Right lobe of liver (tissue), 6 donors: ENCODE data around the gene SLC9A5. TPM values are rescaled to one million over a fixed set of nuclear protein-coding genes. Genes with fewer than 3 reads are reported as not detected.
A peak's percentile ranks its signal among the peaks of the same experiment; 100 is the strongest.

ENCODE experiments used
- ATAC-seq, 4 donors: fragments of 200-7000 bp; cut with Tn5 transposase; one replicate each; pipeline ENCODE4 v1.9.1; 2020; ENCODE audit warnings: mild to moderate bottlenecking in 4 of 4, moderate library complexity in 4 of 4
- DNase-seq, 3 donors: peaks; one replicate each; pipeline ENCODE4 v3.0.0-alpha.2; 2020
- H3K27ac ChIP-seq, 3 donors: fragments of 200-600 bp; one replicate each; pipeline ENCODE4 v1.8.0; 2022
- H3K27me3 ChIP-seq, 2 donors: fragments of 200-600 bp; one replicate each; pipeline ENCODE4 v1.8.0; 2022
- H3K36me3 ChIP-seq, 4 donors: fragments of 200-600 bp; sonication (generic) in 1 of 4; one replicate each; pipeline versions ENCODE4 v1.5.1 to v1.8.0; 2017 to 2022; ENCODE audit warnings: control low read depth in 1 of 4
- H3K4me1 ChIP-seq, 4 donors: fragments of 200-600 bp; sonication (generic) in 1 of 4; one replicate each; pipeline versions ENCODE4 v1.5.1 to v1.8.0; 2017 to 2022; ENCODE audit warnings: control low read depth in 1 of 4
- H3K4me3 ChIP-seq, 3 donors: fragments of 200-600 bp; one replicate each; pipeline ENCODE4 v1.8.0; 2022
- H3K9me3 ChIP-seq, 4 donors: fragments of 200-600 bp; sonication (generic) in 1 of 4; one replicate each; pipeline versions ENCODE4 v1.5.1 to v1.8.0; 2017 to 2022; ENCODE audit warnings: control low read depth in 1 of 4
- POLR2A ChIP-seq: fragments of 450-650 bp; IDR thresholded peaks from one replicate; pipeline ENCODE4 v1.6.1; 2017; ENCODE audit warnings: antibody characterized with exemption, mild to moderate bottlenecking
- WGBS: methylation state at CpG from one replicate; pipeline ENCODE4 v1.1.6; 2018; ENCODE audit warnings: low coverage, low lambda C conversion rate; ENCODE audit not compliant: insufficient coverage; ENCODE audit errors: missing lambda C conversion rate; 5-methylcytosine and 5-hydroxymethylcytosine counted together
- intact Hi-C, 2 donors: fragments of 100-400 bp; cut with DNase I; formaldehyde crosslinking; loops; one replicate each; pipeline versions ENCODE4 v1.11.2 to v1.14.1; 2022
- total RNA-seq, 6 experiments: library from RNA; depleted of rRNA in 2 of 6; stranded (reverse); fragments of >200 nt in 2 of 6; fragmentation: NEBNext Ultra II Directional in 3 of 6; extraction: Animal tissue kit (Norgen Biotek cat#: 25700) in 3 of 6; gene quantifications; one replicate each; pipeline versions ENCODE4 v1.1.0 to v1.2.4, GENCODE V29; 2016 to 2023
- TF ChIP-seq, protein P1 (sequence below), 4 donors: fragments of 200-600 bp in 3 of 4; fragments of 450-650 bp in 1 of 4; IDR thresholded peaks; one replicate each; pipeline versions ENCODE4 v1.5.1 to v1.8.0; 2016 to 2022; ENCODE audit warnings: antibody characterized with exemption in 4 of 4, mild to moderate bottlenecking in 2 of 4
- donor health status: DM: no; HTN: yes; CAD: no.
- donor health status: DM: no; HTN: no; CAD: no.
- donor health status: DM: no; HTN: no; CAD: no.
- donor health status: DM: no; HTN: yes; CAD: no.
- donor health status: DM: no; HTN: yes; CAD: no.

Gene SLC9A5
- total RNA-seq, 6 experiments from 2014 or later, result 0.06 to 0.53 (median 0.15) TPM

GRCh38 chr16:67305216-67306071 lies 56.7 kb downstream of the SLC9A5 start:
- ATAC-seq, result no peak
- Histone ChIP-seq H3K4me1 (no peaks in the 10 kb centered on the region), H3K4me3 (no peak overlapping the region), H3K9me3 (no peaks in the 10 kb centered on the region), H3K27ac (no peak overlapping the region), H3K27me3 (no peaks in the 10 kb centered on the region), H3K36me3 (no peaks in the 10 kb centered on the region)
- TF ChIP-seq, protein P1, sequence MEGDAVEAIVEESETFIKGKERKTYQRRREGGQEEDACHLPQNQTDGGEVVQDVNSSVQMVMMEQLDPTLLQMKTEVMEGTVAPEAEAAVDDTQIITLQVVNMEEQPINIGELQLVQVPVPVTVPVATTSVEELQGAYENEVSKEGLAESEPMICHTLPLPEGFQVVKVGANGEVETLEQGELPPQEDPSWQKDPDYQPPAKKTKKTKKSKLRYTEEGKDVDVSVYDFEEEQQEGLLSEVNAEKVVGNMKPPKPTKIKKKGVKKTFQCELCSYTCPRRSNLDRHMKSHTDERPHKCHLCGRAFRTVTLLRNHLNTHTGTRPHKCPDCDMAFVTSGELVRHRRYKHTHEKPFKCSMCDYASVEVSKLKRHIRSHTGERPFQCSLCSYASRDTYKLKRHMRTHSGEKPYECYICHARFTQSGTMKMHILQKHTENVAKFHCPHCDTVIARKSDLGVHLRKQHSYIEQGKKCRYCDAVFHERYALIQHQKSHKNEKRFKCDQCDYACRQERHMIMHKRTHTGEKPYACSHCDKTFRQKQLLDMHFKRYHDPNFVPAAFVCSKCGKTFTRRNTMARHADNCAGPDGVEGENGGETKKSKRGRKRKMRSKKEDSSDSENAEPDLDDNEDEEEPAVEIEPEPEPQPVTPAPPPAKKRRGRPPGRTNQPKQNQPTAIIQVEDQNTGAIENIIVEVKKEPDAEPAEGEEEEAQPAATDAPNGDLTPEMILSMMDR (IDR thresholded peaks at IDR 0.05), result no peak
- TF ChIP-seq POLR2A, result no peak
- WGBS, result 72% methylated on average over 5 of the region's 13 CpGs
- intact Hi-C loops, result no loop called here
- DNase-seq, result peak in 1 of 3 donors; percentile 23

DNA sequence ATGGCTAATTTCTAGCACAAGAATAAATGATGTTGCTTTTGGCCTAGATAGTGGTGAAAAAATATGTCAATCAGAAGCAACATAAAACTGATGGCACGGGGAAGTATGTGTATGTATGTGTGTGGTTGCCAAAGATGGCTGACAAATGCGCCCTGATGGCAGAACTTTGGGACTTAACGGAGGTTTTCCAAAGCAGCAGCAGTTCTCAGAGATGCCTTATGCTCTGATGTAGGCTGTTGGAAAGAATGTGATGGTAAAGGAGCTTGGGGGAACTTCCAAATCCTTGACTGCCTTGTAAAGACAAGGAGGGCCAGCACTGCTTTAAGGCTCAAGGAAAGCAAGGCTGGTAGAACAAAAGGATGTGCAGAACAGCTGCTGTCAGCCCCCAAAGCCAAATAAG lies 61.8 kb downstream of the SLC9A5 start:
- H3K4me3 ChIP-seq, result no peak overlapping the region
- H3K27ac ChIP-seq, result no peak overlapping the region
- TF ChIP-seq POLR2A, result no peak
- H3K4me1 ChIP-seq, result no peaks in the 10 kb centered on the region
- no peaks in the 10 kb centered on the region for H3K27me3 ChIP-seq
- ATAC-seq (no peak), DNase-seq (no peak)
- intact Hi-C loops, result no loop called here
- no peaks in the 10 kb centered on the region for H3K36me3 ChIP-seq
- WGBS, result 81% methylated on average over 3 of the region's 3 CpGs
- no peaks in the 10 kb centered on the region for H3K9me3 ChIP-seq

DNA sequence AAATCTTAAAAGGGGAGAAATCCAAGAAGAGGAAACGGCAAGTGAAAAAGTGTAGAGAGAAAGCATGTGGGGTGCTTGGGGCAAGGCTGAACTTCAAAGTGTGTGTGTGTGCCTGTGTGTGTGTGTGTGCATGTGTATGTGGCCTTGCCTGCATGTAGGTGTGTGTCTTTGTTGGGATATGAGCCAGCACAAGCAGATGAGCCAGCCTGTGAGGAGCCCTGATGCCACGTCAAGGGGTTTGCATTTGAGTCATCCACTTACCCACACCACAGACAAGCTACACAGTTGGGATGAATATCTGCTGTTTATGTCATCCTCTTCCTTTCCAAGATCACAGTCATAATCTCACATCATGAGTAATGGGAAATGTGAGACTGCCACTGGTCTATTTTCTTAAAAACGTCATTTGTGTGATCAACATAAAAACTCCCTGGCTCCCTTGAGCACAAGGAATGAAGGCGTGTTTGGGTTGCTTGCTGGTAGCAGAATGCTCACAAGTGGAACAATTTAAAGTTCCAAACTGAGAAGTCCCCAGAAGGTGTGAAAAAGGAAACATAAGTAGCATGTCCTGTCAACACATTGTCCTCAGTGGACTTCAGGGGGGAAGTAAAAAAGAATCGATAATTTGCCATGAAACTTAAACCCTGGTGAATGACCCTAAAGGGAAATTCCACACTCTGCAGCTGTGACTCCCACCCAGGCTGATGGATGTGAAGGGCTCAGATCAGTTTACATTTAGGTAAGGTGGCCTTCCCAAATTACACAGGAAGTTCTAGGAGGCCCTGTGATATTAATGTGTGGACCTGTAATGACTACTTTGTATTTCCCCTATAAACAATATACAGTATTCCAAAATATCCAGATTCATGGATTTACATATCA lies 63.1 kb downstream of the SLC9A5 start:
- DNase-seq, result peak in 1 of 3 donors; percentile 15
- no peak for TF ChIP-seq POLR2A
- TF ChIP-seq, protein P1 (IDR thresholded peaks at IDR 0.05), result no peak
- H3K4me1 ChIP-seq, result no peaks in the 10 kb centered on the region
- intact Hi-C loops, result no loop called here
- no peaks in the 10 kb centered on the region for H3K27me3 ChIP-seq
- no peaks in the 10 kb centered on the region for H3K36me3 ChIP-seq
- no peaks in the 10 kb centered on the region for H3K9me3 ChIP-seq
- peak in 1 of 4 donors; percentile 51 for ATAC-seq
- no peak overlapping the region for H3K27ac ChIP-seq
- WGBS, result 66% methylated on average over 5 of the region's 5 CpGs
- H3K4me3 ChIP-seq, result no peak overlapping the region

DNA sequence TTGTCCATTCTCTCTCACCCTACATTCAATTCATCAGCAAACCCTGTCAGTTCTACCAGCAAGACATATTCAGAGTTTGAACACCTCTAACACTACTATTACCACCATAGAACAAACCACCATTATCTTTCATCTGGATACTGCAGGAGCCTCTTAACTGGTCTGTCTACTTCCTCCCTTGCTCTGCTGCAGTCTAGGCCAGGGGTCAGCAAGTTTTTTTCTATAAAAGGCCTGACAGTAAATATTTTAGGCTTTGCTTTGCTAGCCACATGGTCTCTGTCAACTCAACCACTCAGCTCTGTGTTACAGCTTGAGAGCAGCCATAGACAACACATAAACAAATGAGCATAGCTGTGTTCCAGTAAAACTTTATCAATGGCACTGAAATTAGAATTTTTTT lies 63.9 kb downstream of the SLC9A5 start:
- Histone ChIP-seq H3K4me3 (no peak overlapping the region), H3K9me3 (no peaks in the 10 kb centered on the region), H3K36me3 (no peaks in the 10 kb centered on the region), H3K4me1 (no peaks in the 10 kb centered on the region), H3K27ac (no peak overlapping the region), H3K27me3 (no peaks in the 10 kb centered on the region)
- TF ChIP-seq POLR2A, result no peak
- TF ChIP-seq, protein P1 (IDR thresholded peaks at IDR 0.05), result no peak
- DNase-seq (no peak), ATAC-seq (peak in 1 of 4 donors; percentile 22)
- intact Hi-C loops, result no loop called here

DNA sequence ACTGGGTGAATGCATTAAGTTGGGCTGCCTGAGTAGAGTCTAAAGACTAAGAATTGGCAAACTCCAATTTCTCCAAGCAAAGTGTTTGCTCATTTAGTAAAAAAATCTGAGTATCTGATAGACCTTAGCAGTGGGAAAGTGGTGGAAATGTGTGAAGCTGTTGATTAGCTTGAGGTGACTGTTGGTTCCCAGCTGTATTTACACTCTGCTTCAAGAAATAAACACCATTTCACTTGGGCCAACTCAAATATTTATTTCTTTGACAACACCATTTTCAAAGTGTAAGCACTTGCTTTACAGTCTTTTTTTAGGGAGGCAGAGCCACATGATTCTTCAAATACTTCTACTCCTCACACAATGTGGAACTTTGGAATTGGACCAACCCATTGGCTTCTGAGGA lies 69.1 kb downstream of the SLC9A5 start:
- DNase-seq, result no peak
- Histone ChIP-seq H3K4me3 (no peak overlapping the region), H3K36me3 (no peaks in the 10 kb centered on the region), H3K27me3 (no peaks in the 10 kb centered on the region), H3K4me1 (no peaks in the 10 kb centered on the region), H3K9me3 (no peaks in the 10 kb centered on the region), H3K27ac (no peak overlapping the region)
- intact Hi-C loops, result no loop called here
- TF ChIP-seq POLR2A, result no peak
- TF ChIP-seq, protein P1 (IDR thresholded peaks at IDR 0.05), result no peak
- ATAC-seq, result no peak
